Right renal pelvis (tissue), 4 donors: ENCODE results near the gene ASCL5. TPM values are rescaled to one million over a fixed set of nuclear protein-coding genes. Genes with fewer than 3 reads are reported as not detected.

Experiments
- polyA plus RNA-seq, 4 donors: library from polyadenylated mRNA; unstranded; fragments of 120-200 nt; gene quantifications; one replicate each; pipeline ENCODE4 v1.2.1, GENCODE V29; 2013; ENCODE audit not compliant: insufficient read length in 4 of 4

Gene ASCL5
- polyA plus RNA-seq, 4 donors, result 0.07 to 0.31 TPM; not detected in 2

Other genes with a start within 250 kb of the ASCL5 start
- 10 to 100 TPM; 36.0 to 41.8 (median 38.6) TPM for gene INAVA, start 232.3 kb downstream of the ASCL5 start, polyA plus RNA-seq
- gene KIF21B, start 103.5 kb downstream of the ASCL5 start, polyA plus RNA-seq, result 1 to 10 TPM; 2.2 to 3.0 (median 2.4) TPM
- under 1 TPM; 0.37 to 0.51 (median 0.45) TPM for gene CACNA1S, start 14.8 kb downstream of the ASCL5 start, polyA plus RNA-seq
- gene TMEM9, start 27.3 kb upstream of the ASCL5 start, polyA plus RNA-seq, result 100 to 1,000 TPM; 144 to 179 (median 151) TPM
- under 1 TPM; 0.31 to 0.87 (median 0.52) TPM for gene IGFN1, start 63.6 kb upstream of the ASCL5 start, polyA plus RNA-seq
- gene PKP1, start 156.3 kb upstream of the ASCL5 start, polyA plus RNA-seq, result under 1 TPM; 0.06 to 0.67 (median 0.28) TPM